HepG2 (cell line): ENCODE results near the gene USP25. TPM values are rescaled to one million over a fixed set of nuclear protein-coding genes. Genes with fewer than 3 reads are reported as not detected.
A peak's percentile ranks its signal among the peaks of the same experiment; 100 is the strongest.

ENCODE experiments used
- ATAC-seq: fragments of 200-7000 bp; cut with Tn5 transposase; 3 replicates; pipeline ENCODE4 v1.9.1; 2020; ENCODE audit warnings: mild to moderate bottlenecking, moderate library complexity
- BruUV-seq: library from RNA; stranded (reverse); fragments of 400-500 nt; replicated peaks from 2 replicates; lab custom pipeline; 2021; lab: Mats Ljungman, UMichigan
- CTCF ChIA-PET: fragments of 300-600 bp; formaldehyde crosslinking; extraction: SDS; loops from one replicate; lab custom pipeline; 2021; ENCODE audit warnings: low total read pairs, inconsistent platforms, low intra/inter-chr PET ratio; lab: Yijun Ruan, JAX
- POLR2A ChIA-PET: fragments of 350-600 bp; sonication (Branson Sonifier 250); formaldehyde crosslinking; loops from one replicate; lab custom pipeline; 2020; ENCODE audit warnings: antibody characterized with exemption, inconsistent platforms; lab: Yijun Ruan, JAX
- DNase-seq: peaks from one replicate; pipeline ENCODE4 v3.0.0-alpha.2; 2015; ENCODE audit warnings: low spot score
- FAIRE-seq: peaks from 3 replicates; lab custom pipeline; 2011; peaks lifted over from hg19 to GRCh38; lab: Jason Lieb, UNC
- H2AFZ ChIP-seq: one replicate; pipeline ENCODE4 v1.6.1; 2011; ENCODE audit warnings: low read length, inconsistent platforms
- H3K27ac ChIP-seq: fragments of 300-600 bp; 3 replicates; pipeline ENCODE4 v1.8.0; 2011; ENCODE audit warnings: mixed run types, mild to moderate bottlenecking, mixed read lengths, low read length, inconsistent platforms; ENCODE audit not compliant: insufficient read depth; ENCODE audit errors: extremely low read length
- H3K27me3 ChIP-seq, 2 experiments: fragments of 200-600 bp in 1 of 2; 2 replicates in 1 of 2; 3 replicates in 1 of 2; pipeline versions ENCODE4 v1.6.0 to v1.8.0; 2011; ENCODE audit warnings: low read length in 2 of 2, mild to moderate bottlenecking in 2 of 2, moderate library complexity in 2 of 2, inconsistent platforms in 1 of 2; ENCODE audit not compliant: insufficient read depth in 2 of 2, control insufficient read depth in 1 of 2
- H3K36me3 ChIP-seq, 2 experiments: fragments of 200-600 bp in 1 of 2; replicated peaks in 1 of 2; 2 replicates in 1 of 2; 3 replicates in 1 of 2; pipeline versions ENCODE4 v1.5.1 to v1.8.0; 2011; ENCODE audit warnings: low read length in 2 of 2, inconsistent platforms in 1 of 2; ENCODE audit not compliant: insufficient read depth in 2 of 2, control insufficient read depth in 1 of 2
- H3K4me1 ChIP-seq: 2 replicates; pipeline ENCODE4 v1.5.1; 2012; ENCODE audit warnings: low read length, inconsistent platforms; ENCODE audit not compliant: insufficient read depth
- H3K4me2 ChIP-seq: 2 replicates; pipeline ENCODE4 v1.6.0; 2011; ENCODE audit warnings: low read depth, low read length, inconsistent platforms
- H3K4me3 ChIP-seq, 3 experiments: fragments of 200-600 bp in 1 of 3; sonication (generic), shearing (Covaris generic) in 1 of 3; replicated peaks in 1 of 3; 2 replicates each; pipeline ENCODE4 v1.5.1; 2011 to 2016; ENCODE audit warnings: low read length in 3 of 3, inconsistent platforms in 2 of 3, low read depth in 2 of 3, mild to moderate bottlenecking in 2 of 3, control low read depth in 1 of 3, mixed read lengths in 1 of 3; ENCODE audit not compliant: insufficient read depth in 1 of 3
- H3K79me2 ChIP-seq: one replicate; pipeline ENCODE4 v1.6.1; 2011; ENCODE audit warnings: low read length, inconsistent platforms; ENCODE audit not compliant: insufficient read depth
- H3K9ac ChIP-seq: 2 replicates; pipeline ENCODE4 v1.6.0; 2011; ENCODE audit warnings: mild to moderate bottlenecking, low read depth, low read length, inconsistent platforms; ENCODE audit not compliant: insufficient read depth
- H3K9me3 ChIP-seq: 2 replicates; pipeline ENCODE4 v1.5.1; 2012; ENCODE audit warnings: mild to moderate bottlenecking, low read length
- H4K20me1 ChIP-seq: 2 replicates; pipeline ENCODE4 v1.6.0; 2011; ENCODE audit warnings: inconsistent platforms, mild to moderate bottlenecking, low read length, moderate library complexity; ENCODE audit not compliant: insufficient read depth
- GTF2F1 ChIP-seq: fragments of 150-350 bp; IDR thresholded peaks from 2 replicates; pipeline ENCODE4 v1.6.1; 2014; ENCODE audit warnings: low read length
- KDM4B ChIP-seq: sonication (generic); formaldehyde crosslinking; IDR thresholded peaks from 2 replicates; pipeline ENCODE4 v1.4.0; 2020; ENCODE audit warnings: missing genetic modification reagents
- LBX2 ChIP-seq: sonication (generic); formaldehyde crosslinking; IDR thresholded peaks from 2 replicates; pipeline ENCODE4 v1.5.0; 2020; ENCODE audit warnings: missing genetic modification reagents, mild to moderate bottlenecking, borderline replicate concordance
- MAFF ChIP-seq: IDR thresholded peaks from 2 replicates; pipeline ENCODE4 v1.6.1; 2011; ENCODE audit warnings: low read depth, low read length, improper control_type of control experiment
- MAFK ChIP-seq, 2 experiments: IDR thresholded peaks in 1 of 2; conservative IDR thresholded peaks in 1 of 2; 2 replicates each; pipeline ENCODE4 v1.6.1; 2011; ENCODE audit warnings: improper control_type of control experiment in 2 of 2, low read length in 2 of 2
- RERE ChIP-seq: IDR thresholded peaks from 2 replicates; pipeline ENCODE4 v1.6.1; 2016; ENCODE audit warnings: low read depth, missing genetic modification reagents, missing compliant biosample characterization
- RFX3 ChIP-seq: IDR thresholded peaks from 2 replicates; pipeline ENCODE4 v1.6.1; 2016; ENCODE audit warnings: missing biosample characterization, missing genetic modification reagents
- ZBED4 ChIP-seq: sonication (generic); formaldehyde crosslinking; IDR thresholded peaks from 2 replicates; pipeline ENCODE4 v1.4.0; 2020; ENCODE audit warnings: missing genetic modification reagents, borderline replicate concordance
- ZBTB42 ChIP-seq: sonication (generic); formaldehyde crosslinking; IDR thresholded peaks from 2 replicates; pipeline ENCODE4 v1.5.0; 2020; ENCODE audit warnings: mild to moderate bottlenecking, missing genetic modification reagents
- ZNF343 ChIP-seq: sonication (generic); formaldehyde crosslinking; IDR thresholded peaks from 2 replicates; pipeline ENCODE4 v1.4.0; 2020; ENCODE audit warnings: mild to moderate bottlenecking, missing genetic modification reagents
- ZNF691 ChIP-seq: sonication (generic); formaldehyde crosslinking; IDR thresholded peaks from 2 replicates; pipeline ENCODE4 v1.4.0; 2020; ENCODE audit warnings: missing genetic modification reagents, low read depth, mild to moderate bottlenecking, borderline replicate concordance
- ZNF772 ChIP-seq: sonication (generic); formaldehyde crosslinking; IDR thresholded peaks from 2 replicates; pipeline ENCODE4 v1.5.0; 2020; ENCODE audit warnings: mild to moderate bottlenecking, missing genetic modification reagents
- WGBS: methylation state at CpG from one replicate; pipeline ENCODE4 v1.1.6; 2017; ENCODE audit warnings: low lambda C conversion rate; 5-methylcytosine and 5-hydroxymethylcytosine counted together
- in situ Hi-C: cut with HindIII; loops from 2 replicates; pipeline ENCODE4 v1.10.0; 2017; ENCODE audit warnings: low pct_unique_long_range_greater_than_20kb; ENCODE audit not compliant: extremely low pct_ligation_motif_present
- intact Hi-C: fragments of 100-400 bp; cut with micrococcal nuclease; formaldehyde crosslinking; loops from one replicate; pipeline ENCODE4 v1.10.0; 2022; ENCODE audit not compliant: unreplicated experiment
- polyA plus RNA-seq, 8 experiments: library from polyadenylated mRNA; depleted of rRNA in 3 of 8; stranded (reverse) in 7 of 8; unstranded in 1 of 8; fragments of >200 nt; fragmentation: Illumina TruSeq in 4 of 8; extraction: Trizol in 4 of 8; gene quantifications; 2 replicates each; pipeline versions ENCODE4 v1.2.1 to v1.2.3, GENCODE V29; 2011 to 2016; ENCODE audit warnings: low read depth in 4 of 8, missing spikeins in 1 of 8, mixed read lengths in 1 of 8; ENCODE audit not compliant: insufficient read depth in 1 of 8
- total RNA-seq, 5 experiments: library from RNA; depleted of rRNA; stranded (reverse); fragments of >200 nt; fragmentation: Illumina TruSeq; extraction: Trizol; gene quantifications; 2 replicates each; pipeline ENCODE4 v1.2.3, GENCODE V29; 2016; ENCODE audit warnings: low read depth in 1 of 5

USP25 gene
- total and polyA plus RNA-seq, 2 of the 13 experiments (the other 11 are each of a cell fraction or from before 2014, with no cell fraction given), result 12.4 to 26.3 TPM

- TF ChIP-seq ZNF691, result no peak
- TF ChIP-seq ZNF343 (CRISPR knock-in tag), result no peak
- no peak for TF ChIP-seq LBX2 (CRISPR knock-in tag)
These were observed 127.0 kb downstream of the USP25 start (continued) for GRCh38 chr21:15856813-15857212.

GRCh38 chr21:15857740-15858139 is 128.0 kb downstream of the USP25 start:
- FAIRE-seq, result no peak
- no peak for ATAC-seq
- H3K36me3 ChIP-seq, result no peaks in the 10 kb centered on the region
- no peak for TF ChIP-seq KDM4B (CRISPR knock-in tag)
- TF ChIP-seq RFX3, result no peak
- TF ChIP-seq ZNF772, result no peak
- TF ChIP-seq MAFK (conservative IDR thresholded peaks at IDR 0.05 in 1 of 2, IDR thresholded peaks at IDR 0.05 in 1 of 2; ENCODE audit: low read length in 2 of 2), result peak; percentile 18 to 71; a peak in 3 of 4 replicates
- TF ChIP-seq MAFF, result peak; percentile 53; the same call in 1 of the 2 replicates
- no peak for TF ChIP-seq ZBED4 (CRISPR knock-in tag)
- no peak for TF ChIP-seq GTF2F1
- no peak for TF ChIP-seq RERE (CRISPR knock-in tag)
- TF ChIP-seq ZBTB42, result no peak
- H2AFZ ChIP-seq, result no peak overlapping the region
- 97% methylated on average over 2 of the region's 2 CpGs for WGBS
- no peaks in the 10 kb centered on the region for H3K4me1 ChIP-seq
- H3K4me3 ChIP-seq, result no peak overlapping the region
- ChIA-PET POLR2A (no interaction called here), CTCF (no interaction called here)
- BruUV-seq, result no TSS peak
- no peaks in the 10 kb centered on the region for H3K79me2 ChIP-seq
- in situ Hi-C loops (no loop called here), intact Hi-C loops (no loop called here)
- no peak overlapping the region for H3K4me2 ChIP-seq
- H3K27ac ChIP-seq, result no peak overlapping the region
- DNase-seq, result no peak
- no peaks in the 10 kb centered on the region for H3K9me3 ChIP-seq
- no peaks in the 10 kb centered on the region for H3K27me3 ChIP-seq
- H3K9ac ChIP-seq, result no peak overlapping the region
- no peaks in the 10 kb centered on the region for H4K20me1 ChIP-seq
